Body of pancreas (tissue), 4 donors: ENCODE measurements around the gene TBXA2R.

Source experiments
- POLR2A ChIP-seq, 3 donors: fragments of 450-650 bp; IDR thresholded peaks; one replicate each; pipeline ENCODE4 v1.6.1; 2016; ENCODE audit warnings: antibody characterized with exemption in 3 of 3, mild to moderate bottlenecking in 2 of 3
- TF ChIP-seq, protein P1 (sequence below), 7 experiments: fragments of 450-650 bp in 4 of 7; fragments of 200-600 bp in 3 of 7; sonication (generic) in 3 of 7; IDR thresholded peaks; one replicate each; pipeline ENCODE4 v1.5.1; 2016 to 2019; ENCODE audit warnings: antibody characterized with exemption in 7 of 7

DNA sequence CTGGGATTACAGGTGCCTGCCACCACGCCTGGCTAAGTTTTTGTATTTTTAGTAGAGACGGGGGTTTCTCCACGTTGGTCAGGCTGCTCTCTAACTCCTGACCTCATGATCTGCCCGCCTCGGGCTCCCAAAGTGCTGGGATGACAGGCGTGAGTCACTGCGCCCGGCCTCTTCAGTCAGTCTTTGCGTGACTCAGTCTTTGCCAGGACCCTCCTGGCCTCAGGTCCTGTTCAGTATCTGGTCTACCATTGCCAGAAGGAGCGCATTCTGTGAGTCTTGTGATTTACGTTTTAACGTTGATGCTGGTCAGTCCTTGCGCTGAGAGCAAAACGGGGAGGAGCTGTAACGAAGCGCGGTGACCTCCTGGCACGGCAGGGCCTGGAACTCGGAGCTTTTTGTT lies 41.5 kb downstream of the TBXA2R start:
- TF ChIP-seq, protein P1, sequence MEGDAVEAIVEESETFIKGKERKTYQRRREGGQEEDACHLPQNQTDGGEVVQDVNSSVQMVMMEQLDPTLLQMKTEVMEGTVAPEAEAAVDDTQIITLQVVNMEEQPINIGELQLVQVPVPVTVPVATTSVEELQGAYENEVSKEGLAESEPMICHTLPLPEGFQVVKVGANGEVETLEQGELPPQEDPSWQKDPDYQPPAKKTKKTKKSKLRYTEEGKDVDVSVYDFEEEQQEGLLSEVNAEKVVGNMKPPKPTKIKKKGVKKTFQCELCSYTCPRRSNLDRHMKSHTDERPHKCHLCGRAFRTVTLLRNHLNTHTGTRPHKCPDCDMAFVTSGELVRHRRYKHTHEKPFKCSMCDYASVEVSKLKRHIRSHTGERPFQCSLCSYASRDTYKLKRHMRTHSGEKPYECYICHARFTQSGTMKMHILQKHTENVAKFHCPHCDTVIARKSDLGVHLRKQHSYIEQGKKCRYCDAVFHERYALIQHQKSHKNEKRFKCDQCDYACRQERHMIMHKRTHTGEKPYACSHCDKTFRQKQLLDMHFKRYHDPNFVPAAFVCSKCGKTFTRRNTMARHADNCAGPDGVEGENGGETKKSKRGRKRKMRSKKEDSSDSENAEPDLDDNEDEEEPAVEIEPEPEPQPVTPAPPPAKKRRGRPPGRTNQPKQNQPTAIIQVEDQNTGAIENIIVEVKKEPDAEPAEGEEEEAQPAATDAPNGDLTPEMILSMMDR (IDR thresholded peaks at IDR 0.05): no peak
- no peak for TF ChIP-seq POLR2A (IDR thresholded peaks at IDR 0.05)
